ENCODE data around the gene DNPEP. TPM values are rescaled to one million over a fixed set of nuclear protein-coding genes. Genes with fewer than 3 reads are reported as not detected.
A peak's percentile ranks its signal among the peaks of the same experiment; 100 is the strongest.

Gene DNPEP
- total and polyA plus RNA-seq, 2 of the 8 experiments (the other 6 are each of a cell fraction or from before 2014, with no cell fraction given), result 59.8 to 109 TPM

DNA sequence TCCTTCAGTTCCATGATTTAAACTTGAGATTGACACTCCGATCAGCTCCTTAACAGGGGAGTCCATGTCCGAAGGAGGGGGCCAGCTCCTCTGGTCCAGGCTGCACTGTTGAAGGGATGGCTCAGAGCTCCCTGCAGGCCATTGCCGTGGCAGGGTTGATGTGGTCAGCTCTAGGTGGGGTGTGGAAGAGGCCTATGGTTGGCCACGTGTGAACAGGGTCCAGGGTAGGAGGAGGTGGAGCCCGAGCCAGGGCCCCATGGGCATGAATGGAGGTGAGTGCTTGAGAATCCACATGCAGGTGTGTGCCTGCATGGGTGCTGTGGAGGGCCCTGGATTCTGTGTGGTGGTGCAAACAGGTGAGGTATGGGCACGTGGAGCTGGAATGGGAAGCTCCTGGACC lies 48.0 kb upstream of the DNPEP start:
- Histone ChIP-seq H2BK15ac (ENCODE audit: low read length) (peak overlapping the region; percentile 92; the same call in 1 of the 2 replicates), H2BK12ac (ENCODE audit: low read depth, low read length) (peak overlapping the region; percentile 51; the same call in 1 of the 2 replicates), H4K20me1 (replicated peaks in 1 of 2; ENCODE audit: control insufficient read depth in 1 of 2, insufficient read depth in 2 of 2, low read length in 2 of 2) (no peaks in the 10 kb centered on the region), H4K8ac (ENCODE audit: extremely low read depth, insufficient read depth, low read length) (no peak overlapping the region), H3K36me3 (ENCODE audit: control insufficient read depth in 2 of 4, insufficient read depth in 4 of 4, low read length in 3 of 4) (no peaks in the 10 kb centered on the region), H3K9me3 (ENCODE audit: insufficient read depth in 2 of 2, low read depth in 1 of 2, low read length in 1 of 2) (no peaks in the 10 kb centered on the region), H4K91ac (replicated peaks; ENCODE audit: insufficient read length, low read length) (peak overlapping the region; percentile 48), H3K23ac (ENCODE audit: insufficient read length) (no peak overlapping the region), H2BK20ac (ENCODE audit: low read length) (peak overlapping the region; percentile 66; the same call in 1 of the 2 replicates), H3K23me2 (ENCODE audit: low read depth, low read length) (peaks cover 6% of the 10 kb centered on the region; the same call in 1 of the 2 replicates), H3K9ac (replicated peaks in 1 of 4; ENCODE audit: extremely low read depth in 1 of 4, low read depth in 3 of 4, low read length in 3 of 4) (no peak overlapping the region), H3K4ac (replicated peaks; ENCODE audit: insufficient read length, low read depth, low read length) (no peak overlapping the region), H3K4me2 (ENCODE audit: insufficient read depth in 1 of 2, low read depth in 2 of 2, low read length in 2 of 2) (0 out of 4 replicates have a peak overlapping the region, but pooled peaks of 1 of the 2 experiments have one; percentile 90), H2AFZ (ENCODE audit: low read length) (no peak overlapping the region), H3K27ac (ENCODE audit: low read depth, low read length) (no peak overlapping the region), H3K18ac (ENCODE audit: extremely low read depth, low read length) (no peak overlapping the region), H3K4me1 (replicated peaks in 1 of 4; ENCODE audit: control insufficient read depth in 3 of 4, insufficient read depth in 4 of 4, low read length in 3 of 4) (peaks cover 0 to 13% (median 7%) of the 10 kb centered on the region in 4 experiments; a peak in 5 of 7 replicates), H3K27me3 (replicated peaks in 1 of 4; ENCODE audit: control insufficient read depth in 3 of 4, extremely low read depth in 1 of 4, insufficient read depth in 3 of 4, low read length in 3 of 4) (peaks cover 0 to 17% (median 12%) of the 10 kb centered on the region in 4 experiments; a peak in 6 of 7 replicates), H2AK5ac (ENCODE audit: low read depth, low read length) (peak overlapping the region; percentile 71; the same call in 1 of the 2 replicates), H3K79me1 (ENCODE audit: low read depth, low read length) (no peaks in the 10 kb centered on the region), H3K14ac (ENCODE audit: insufficient read length) (no peak overlapping the region), H3K4me3 (ENCODE audit: extremely low read depth in 1 of 4, insufficient read depth in 2 of 4, low read depth in 3 of 4, low read length in 4 of 4) (no peak overlapping the region), H3K56ac (replicated peaks; ENCODE audit: insufficient read length, low read depth, low read length) (no peak overlapping the region), H2BK5ac (ENCODE audit: low read depth, low read length) (no peak overlapping the region; the same call in 1 of the 2 replicates), H2BK120ac (replicated peaks; ENCODE audit: low read depth, low read length) (no peak overlapping the region), H4K5ac (ENCODE audit: insufficient read length, low read depth, low read length) (no peak overlapping the region), H3K79me2 (ENCODE audit: control insufficient read depth in 1 of 2, insufficient read depth in 2 of 2, low read length in 2 of 2) (no peaks in the 10 kb centered on the region)
- no peak for FAIRE-seq
- no peak for DNase-seq (ENCODE audit: low read depth in 1 of 2, low spot score in 2 of 2)
- WGBS, 2 experiments (ENCODE audit: extremely low coverage in 1 of 2, insufficient coverage in 1 of 2, insufficient read length in 1 of 2, insufficient replicate concordance in 2 of 2, low coverage in 1 of 2, low lambda C conversion rate in 2 of 2, missing lambda C conversion rate in 1 of 2), result 81% methylated on average over 6 of the region's 6 CpGs; no CpG with 5 or more reads in 1 of the 2 experiments
- POLR2A ChIA-PET (ENCODE audit: partially characterized antibody), result interaction anchor here (1.0 to 5.3 kb wide), 11 partner anchors 9 to 94 kb away, joined by 3 to 30 read pairs (median 3); partner anchors contain the start of gene DES
- CTCF ChIA-PET (ENCODE audit: partially characterized antibody), result interaction anchor here (0.7 to 113.1 kb wide), 5 partner anchors 23 to 54 kb away, joined by 3 to 7248 read pairs (median 186); partner anchors contain the start of genes ASIC4, CHPF, DES and DNPEP
- TF ChIP-seq GABPA (IDR thresholded peaks at IDR 0.05; ENCODE audit: borderline replicate concordance, insufficient read depth, low read length), result no peak
- TF ChIP-seq RXRA (IDR thresholded peaks at IDR 0.05; ENCODE audit: insufficient read depth, low read depth, low read length), result no peak
- no peak for TF ChIP-seq RBBP5 (IDR thresholded peaks at IDR 0.05; ENCODE audit: borderline replicate concordance, low read depth, low read length)
- TF ChIP-seq HDAC2 (IDR thresholded peaks at IDR 0.05; ENCODE audit: borderline replicate concordance in 1 of 2, low read depth in 2 of 2, low read length in 2 of 2), result no peak
- no peak for TF ChIP-seq KDM1A (IDR thresholded peaks at IDR 0.05; ENCODE audit: borderline replicate concordance, low read length)
- TF ChIP-seq CBX8 (IDR thresholded peaks at IDR 0.05; ENCODE audit: borderline replicate concordance, low read depth, low read length), result no peak
- TF ChIP-seq SIN3A (conservative IDR thresholded peaks at IDR 0.05 in 1 of 2, IDR thresholded peaks at IDR 0.05 in 1 of 2; ENCODE audit: low read depth in 1 of 2, low read length in 2 of 2), result no peak
- TF ChIP-seq POLR2AphosphoS5 (IDR thresholded peaks at IDR 0.05; ENCODE audit: low read depth, low read length), result no peak
- no peak for TF ChIP-seq RFX5 (IDR thresholded peaks at IDR 0.05; ENCODE audit: borderline replicate concordance, low read depth, low read length)
- no peak for TF ChIP-seq HDAC6 (IDR thresholded peaks at IDR 0.05; ENCODE audit: low read depth, low read length)
- no peak for TF ChIP-seq CTBP2 (IDR thresholded peaks at IDR 0.05; ENCODE audit: borderline replicate concordance, insufficient read depth, insufficient read length, low read length)

All from H1 (cell line).